NCI-H146 treated with DMSO at 0.1 percent for 48 hours (cell line): ENCODE data around the gene BRINP1.

Experiments used
- DNase-seq: peaks from one replicate; lab custom pipeline; 2025; ENCODE audit not compliant: unreplicated experiment; lab: John Stamatoyannopoulos, UW

BRINP1 gene

GRCh38 chr9:119368681-119369581 lies at the start of gene BRINP1:
TSS of gene BRINP1 (minus strand) at chr9:119369435. CDS start at chr9:119313355, 56,080 bp downstream.
- DNase-seq: no peak

GRCh38 chr9:119418721-119419120 lies 49.5 kb upstream of the BRINP1 start:
- no peak for DNase-seq

GRCh38 chr9:119416793-119417192 lies 47.6 kb upstream of the BRINP1 start:
- no peak for DNase-seq

GRCh38 chr9:119412399-119412798 lies 43.2 kb upstream of the BRINP1 start:
- DNase-seq: no peak

- no peak for DNase-seq
Measured at GRCh38 chr9:119409552-119409951, 40.3 kb upstream of the BRINP1 start.

GRCh38 chr9:119400606-119401005 lies 31.4 kb upstream of the BRINP1 start:
- no peak for DNase-seq

GRCh38 chr9:119398350-119398749 lies 29.1 kb upstream of the BRINP1 start:
- no peak for DNase-seq

- no peak for DNase-seq
Measured at GRCh38 chr9:119391878-119392277, 22.6 kb upstream of the BRINP1 start.

GRCh38 chr9:119375892-119376291 lies 6.7 kb upstream of the BRINP1 start:
- DNase-seq: no peak

GRCh38 chr9:119372951-119373350 lies 3.7 kb upstream of the BRINP1 start:
- no peak for DNase-seq

GRCh38 chr9:119370816-119371215 lies 1.6 kb upstream of the BRINP1 start:
- DNase-seq: no peak

GRCh38 chr9:119369680-119370366 lies 588 bp upstream of the BRINP1 start:
- DNase-seq: no peak

- no peak for DNase-seq
Measured at GRCh38 chr9:119368179-119368578, 1.1 kb downstream of the BRINP1 start.

- no peak for DNase-seq
Measured at GRCh38 chr9:119367683-119368075, 1.6 kb downstream of the BRINP1 start.

- no peak for DNase-seq
Measured at GRCh38 chr9:119366909-119367682, 2.1 kb downstream of the BRINP1 start.

GRCh38 chr9:119365291-119366027 lies 3.8 kb downstream of the BRINP1 start:
- no peak for DNase-seq

- no peak for DNase-seq
Measured at GRCh38 chr9:119360237-119360636, 9.0 kb downstream of the BRINP1 start.

- no peak for DNase-seq
Measured at GRCh38 chr9:119357336-119358096, 11.7 kb downstream of the BRINP1 start.

GRCh38 chr9:119349351-119349825 lies 19.8 kb downstream of the BRINP1 start:
- no peak for DNase-seq
